ENCODE data around the gene SOCS7. TPM values are rescaled to one million over a fixed set of nuclear protein-coding genes. Genes with fewer than 3 reads are reported as not detected.

Gene SOCS7
- total RNA-seq, 2 experiments from 2014 or later = 18.1 to 21.7 TPM

GRCh38 chr17:38451840-38452529, 100.3 kb downstream of the SOCS7 start:
- intact Hi-C loops (cut with micrococcal nuclease) = no loop called here
- no peaks in the 10 kb centered on the region for H3K36me3 Mint-ChIP-seq
- H3K27ac Mint-ChIP-seq = no peak overlapping the region
- DNase-seq = no peak
- H3K4me3 Mint-ChIP-seq = no peak overlapping the region
- POLR2A ChIA-PET = no interaction called here
- H3K4me1 Mint-ChIP-seq (ENCODE audit: low read depth) = peaks cover 11% of the 10 kb centered on the region
- H3K27me3 Mint-ChIP-seq = peaks cover 33% of the 10 kb centered on the region
- H3K9me3 Mint-ChIP-seq = no peaks in the 10 kb centered on the region
- CTCF ChIA-PET = no interaction called here

GRCh38 chr17:38452719-38453118, 101.1 kb downstream of the SOCS7 start:
- POLR2A ChIA-PET = no interaction called here
- no peak for DNase-seq
- Mint-ChIP-seq H3K4me1 (ENCODE audit: low read depth) (peaks cover 11% of the 10 kb centered on the region), H3K9me3 (no peaks in the 10 kb centered on the region), H3K27ac (no peak overlapping the region), H3K36me3 (no peaks in the 10 kb centered on the region), H3K4me3 (no peak overlapping the region), H3K27me3 (peaks cover 33% of the 10 kb centered on the region)
- intact Hi-C loops (cut with micrococcal nuclease) = no loop called here
- CTCF ChIA-PET = no interaction called here

- Mint-ChIP-seq H3K27me3 (peaks cover 33% of the 10 kb centered on the region), H3K4me1 (ENCODE audit: low read depth) (peaks cover 11% of the 10 kb centered on the region), H3K27ac (no peak overlapping the region), H3K9me3 (no peaks in the 10 kb centered on the region), H3K36me3 (no peaks in the 10 kb centered on the region), H3K4me3 (no peak overlapping the region)
- no peak for DNase-seq
- ChIA-PET CTCF (no interaction called here), POLR2A (no interaction called here)
- intact Hi-C loops (cut with micrococcal nuclease) = no loop called here
Observed at GRCh38 chr17:38453951-38454421, 102.3 kb downstream of the SOCS7 start.

GRCh38 chr17:38454532-38454931, 102.9 kb downstream of the SOCS7 start:
- intact Hi-C loops (cut with micrococcal nuclease) = no loop called here
- no peak overlapping the region for H3K4me3 Mint-ChIP-seq
- no peaks in the 10 kb centered on the region for H3K36me3 Mint-ChIP-seq
- peaks cover 31% of the 10 kb centered on the region for H3K27me3 Mint-ChIP-seq
- peaks cover 11% of the 10 kb centered on the region for H3K4me1 Mint-ChIP-seq (ENCODE audit: low read depth)
- ChIA-PET CTCF (interaction anchor here (1.0 kb wide), 1 partner anchor 105 kb away, joined by 3 read pairs; no protein-coding TSS in a partner anchor), POLR2A (no interaction called here)
- no peak overlapping the region for H3K27ac Mint-ChIP-seq
- DNase-seq = no peak
- H3K9me3 Mint-ChIP-seq = no peaks in the 10 kb centered on the region

Other genes starting within 250 kb of the SOCS7 start
- gene TBC1D3E, start 223.9 kb upstream of the SOCS7 start, total RNA-seq = not detected
- not detected for gene TBC1D3, start 159.3 kb upstream of the SOCS7 start, total RNA-seq
- 10 to 100 TPM; 45.0 to 46.6 TPM for gene MRPL45, start 54.7 kb upstream of the SOCS7 start, total RNA-seq
- under 1 TPM; 0.02 to 0.10 TPM for gene GPR179, start 7.9 kb upstream of the SOCS7 start, total RNA-seq
- 1 to 10 TPM; 1.3 to 1.4 TPM for gene ARHGAP23, start 76.6 kb downstream of the SOCS7 start, total RNA-seq